ENCODE measurements around the gene OTOF.

Gene OTOF

DNA sequence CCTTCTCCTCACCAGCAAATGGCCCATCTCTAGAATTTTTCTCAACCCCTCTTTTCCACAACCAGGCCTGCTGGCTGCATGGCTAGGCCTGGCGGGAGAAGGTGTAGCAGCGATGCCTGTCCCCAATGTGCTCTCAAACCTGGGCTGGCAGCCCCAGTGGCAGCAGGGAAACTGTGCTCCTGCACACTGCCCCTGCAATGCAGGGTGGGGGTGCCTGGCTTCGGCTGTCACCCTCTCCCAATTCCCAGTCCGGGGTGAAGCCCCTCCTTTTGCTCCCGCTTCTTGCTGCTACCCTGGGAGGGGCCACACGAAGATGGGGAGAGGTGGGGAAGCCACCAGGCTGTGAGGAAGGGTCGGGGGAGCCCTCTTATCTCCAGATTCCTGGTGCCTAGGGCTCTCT is 36.1 kb upstream of the OTOF start:
- Histone ChIP-seq H3K36me3 (ENCODE audit: control insufficient read depth, insufficient read depth, low read length) (no peaks in the 10 kb centered on the region), H3K27me3 (ENCODE audit: control insufficient read depth, insufficient read depth, low read length) (no peaks in the 10 kb centered on the region), H3K9me3 (ENCODE audit: control insufficient read depth, low read length) (no peaks in the 10 kb centered on the region), H3K79me2 (no peaks in the 10 kb centered on the region), H3K4me2 (ENCODE audit: low read length) (no peak overlapping the region), H3K4me1 (no peaks in the 10 kb centered on the region), H2AFZ (no peak overlapping the region), H3K4me3 (ENCODE audit: low read depth, low read length) (no peak overlapping the region), H3K27ac (no peak overlapping the region), H3K9ac (no peak overlapping the region)
- TF ChIP-seq, protein P1, sequence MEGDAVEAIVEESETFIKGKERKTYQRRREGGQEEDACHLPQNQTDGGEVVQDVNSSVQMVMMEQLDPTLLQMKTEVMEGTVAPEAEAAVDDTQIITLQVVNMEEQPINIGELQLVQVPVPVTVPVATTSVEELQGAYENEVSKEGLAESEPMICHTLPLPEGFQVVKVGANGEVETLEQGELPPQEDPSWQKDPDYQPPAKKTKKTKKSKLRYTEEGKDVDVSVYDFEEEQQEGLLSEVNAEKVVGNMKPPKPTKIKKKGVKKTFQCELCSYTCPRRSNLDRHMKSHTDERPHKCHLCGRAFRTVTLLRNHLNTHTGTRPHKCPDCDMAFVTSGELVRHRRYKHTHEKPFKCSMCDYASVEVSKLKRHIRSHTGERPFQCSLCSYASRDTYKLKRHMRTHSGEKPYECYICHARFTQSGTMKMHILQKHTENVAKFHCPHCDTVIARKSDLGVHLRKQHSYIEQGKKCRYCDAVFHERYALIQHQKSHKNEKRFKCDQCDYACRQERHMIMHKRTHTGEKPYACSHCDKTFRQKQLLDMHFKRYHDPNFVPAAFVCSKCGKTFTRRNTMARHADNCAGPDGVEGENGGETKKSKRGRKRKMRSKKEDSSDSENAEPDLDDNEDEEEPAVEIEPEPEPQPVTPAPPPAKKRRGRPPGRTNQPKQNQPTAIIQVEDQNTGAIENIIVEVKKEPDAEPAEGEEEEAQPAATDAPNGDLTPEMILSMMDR (IDR thresholded peaks at IDR 0.05): no peak

DNA sequence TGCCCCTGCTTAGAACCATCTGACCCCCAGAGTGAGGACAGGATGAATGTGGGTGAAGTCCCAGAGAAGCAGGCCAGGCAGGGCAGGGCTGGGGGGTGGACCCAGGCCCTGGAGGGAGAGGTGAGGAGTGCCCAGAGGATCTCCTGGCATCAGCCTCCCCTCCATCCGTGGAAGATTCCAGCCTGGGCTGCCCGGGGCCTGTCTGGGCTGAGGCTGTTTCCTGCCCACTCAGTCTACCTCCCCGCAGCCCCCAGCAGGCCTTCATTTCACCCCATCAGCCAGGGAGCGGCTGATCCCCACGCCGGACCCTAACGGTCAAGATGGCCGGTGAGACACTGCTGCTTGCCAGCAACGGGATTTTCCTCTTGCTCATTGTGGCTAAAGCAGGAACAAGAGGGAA is 35.3 kb upstream of the OTOF start:
- TF ChIP-seq, protein P1 (IDR thresholded peaks at IDR 0.05): no peak
- no peaks in the 10 kb centered on the region for H3K9me3 ChIP-seq (ENCODE audit: control insufficient read depth, low read length)
- H3K79me2 ChIP-seq: no peaks in the 10 kb centered on the region
- H3K9ac ChIP-seq: no peak overlapping the region
- H3K36me3 ChIP-seq (ENCODE audit: control insufficient read depth, insufficient read depth, low read length): no peaks in the 10 kb centered on the region
- no peaks in the 10 kb centered on the region for H3K27me3 ChIP-seq (ENCODE audit: control insufficient read depth, insufficient read depth, low read length)
- no peak overlapping the region for H3K27ac ChIP-seq
- H3K4me2 ChIP-seq (ENCODE audit: low read length): no peak overlapping the region
- H2AFZ ChIP-seq: no peak overlapping the region
- H3K4me3 ChIP-seq (ENCODE audit: low read depth, low read length): no peak overlapping the region
- no peaks in the 10 kb centered on the region for H3K4me1 ChIP-seq

DNA sequence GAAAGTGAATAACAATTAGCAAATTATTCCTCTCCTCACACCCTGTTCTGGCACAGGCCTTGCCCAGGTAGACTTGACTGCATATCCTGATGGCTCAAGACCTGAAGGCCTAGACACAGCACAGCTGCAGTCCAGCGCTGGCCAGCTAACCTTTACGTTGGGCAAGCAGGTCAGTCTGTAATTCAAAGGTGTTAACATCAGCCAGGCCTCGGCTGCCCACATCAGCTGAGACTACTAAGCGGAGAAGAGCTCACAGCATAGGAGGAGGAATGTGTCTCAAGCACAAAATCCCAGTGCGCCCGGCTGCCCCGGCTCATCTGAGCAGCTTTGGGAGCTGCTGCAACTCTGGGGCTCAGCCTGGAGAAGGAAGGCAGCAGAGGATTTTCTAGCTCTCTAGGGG is 33.5 kb upstream of the OTOF start:
- H3K4me3 ChIP-seq (ENCODE audit: low read depth, low read length): no peak overlapping the region
- no peak overlapping the region for H3K27ac ChIP-seq
- no peaks in the 10 kb centered on the region for H3K79me2 ChIP-seq
- TF ChIP-seq, protein P1 (IDR thresholded peaks at IDR 0.05): no peak
- no peak overlapping the region for H2AFZ ChIP-seq
- H3K4me1 ChIP-seq: no peaks in the 10 kb centered on the region
- H3K4me2 ChIP-seq (ENCODE audit: low read length): no peak overlapping the region
- no peaks in the 10 kb centered on the region for H3K9me3 ChIP-seq (ENCODE audit: control insufficient read depth, low read length)
- no peaks in the 10 kb centered on the region for H3K36me3 ChIP-seq (ENCODE audit: control insufficient read depth, insufficient read depth, low read length)
- H3K27me3 ChIP-seq (ENCODE audit: control insufficient read depth, insufficient read depth, low read length): no peaks in the 10 kb centered on the region
- H3K9ac ChIP-seq: no peak overlapping the region

DNA sequence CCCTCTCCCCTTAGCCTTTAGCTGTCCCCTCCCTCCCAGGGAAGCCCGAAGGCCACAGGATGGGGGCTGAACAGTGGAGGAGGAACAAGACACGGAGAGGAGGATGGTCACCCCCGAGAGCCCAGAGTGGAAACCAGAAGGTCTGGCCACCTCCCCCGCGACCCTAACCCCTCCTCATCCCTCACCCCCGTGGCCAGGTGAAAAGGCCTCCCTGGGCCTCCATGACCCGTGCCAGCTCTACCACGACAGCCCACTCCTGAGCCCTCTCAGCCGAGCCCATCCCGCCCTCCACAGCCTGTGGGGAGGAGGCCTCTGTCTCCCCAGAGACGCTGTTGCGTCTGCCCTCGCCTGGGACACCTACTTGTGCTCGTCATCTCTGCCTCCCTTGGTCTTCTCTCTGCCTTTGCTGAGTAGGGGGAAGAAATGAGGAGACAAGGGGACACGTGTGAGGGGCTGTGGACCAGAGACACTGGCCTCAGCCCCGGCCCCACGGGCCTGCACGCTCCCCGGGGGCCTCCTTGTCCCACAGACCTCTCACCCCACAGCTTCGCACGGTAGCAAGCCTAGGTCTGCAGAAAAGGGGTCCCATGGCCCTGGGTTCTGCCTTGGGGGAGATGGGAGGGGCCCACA is 32.5 kb upstream of the OTOF start:
- H3K4me3 ChIP-seq (ENCODE audit: low read depth, low read length): no peak overlapping the region
- no peaks in the 10 kb centered on the region for H3K4me1 ChIP-seq
- no peak overlapping the region for H3K4me2 ChIP-seq (ENCODE audit: low read length)
- no peak overlapping the region for H2AFZ ChIP-seq
- H3K27ac ChIP-seq: no peak overlapping the region
- H3K9me3 ChIP-seq (ENCODE audit: control insufficient read depth, low read length): no peaks in the 10 kb centered on the region
- H3K27me3 ChIP-seq (ENCODE audit: control insufficient read depth, insufficient read depth, low read length): no peaks in the 10 kb centered on the region
- TF ChIP-seq, protein P1 (IDR thresholded peaks at IDR 0.05): no peak
- H3K36me3 ChIP-seq (ENCODE audit: control insufficient read depth, insufficient read depth, low read length): no peaks in the 10 kb centered on the region
- no peak overlapping the region for H3K9ac ChIP-seq
- H3K79me2 ChIP-seq: no peaks in the 10 kb centered on the region

DNA sequence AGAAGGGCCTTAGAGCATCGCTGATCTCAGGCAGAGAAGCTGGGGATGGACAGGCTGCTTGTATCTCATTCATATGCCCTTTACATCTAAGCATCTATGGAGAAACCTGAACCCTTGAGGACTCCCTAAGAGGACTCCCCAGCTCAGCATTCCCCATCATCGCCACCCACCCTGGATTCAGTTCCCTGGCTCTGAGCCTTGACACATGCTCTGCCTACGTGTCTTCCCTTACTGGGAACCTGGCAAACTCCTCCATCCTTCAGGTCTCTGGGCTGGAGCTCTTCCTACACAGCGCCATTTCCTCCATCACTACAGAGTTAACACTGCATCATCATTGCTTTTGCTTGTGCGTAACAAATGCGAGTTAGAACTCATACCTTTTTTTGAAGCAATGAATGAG is 31.2 kb upstream of the OTOF start:
- Histone ChIP-seq H3K9me3 (ENCODE audit: control insufficient read depth, low read length) (no peaks in the 10 kb centered on the region), H3K4me3 (ENCODE audit: low read depth, low read length) (no peak overlapping the region), H3K27me3 (ENCODE audit: control insufficient read depth, insufficient read depth, low read length) (no peaks in the 10 kb centered on the region), H3K9ac (no peak overlapping the region), H3K4me2 (ENCODE audit: low read length) (no peak overlapping the region), H3K27ac (no peak overlapping the region), H3K4me1 (no peaks in the 10 kb centered on the region), H2AFZ (no peak overlapping the region), H3K79me2 (no peaks in the 10 kb centered on the region), H3K36me3 (ENCODE audit: control insufficient read depth, insufficient read depth, low read length) (no peaks in the 10 kb centered on the region)
- TF ChIP-seq, protein P1 (IDR thresholded peaks at IDR 0.05): no peak
